Osteoblast (primary cell): ENCODE data around the gene ALOX5AP. TPM values are rescaled to one million over a fixed set of nuclear protein-coding genes. Genes with fewer than 3 reads are reported as not detected.

Source experiments
- DNase-seq: peaks from one replicate; pipeline ENCODE4 v3.0.0; 2011; ENCODE audit warnings: low spot score, mixed read lengths; ENCODE audit not compliant: insufficient read length; ENCODE audit errors: missing footprints
- H2AFZ ChIP-seq: 2 replicates; pipeline ENCODE4 v1.6.0; 2011; ENCODE audit warnings: mild to moderate bottlenecking, low read length
- H3K27ac ChIP-seq: 2 replicates; pipeline ENCODE4 v1.5.1; 2011; ENCODE audit warnings: mild to moderate bottlenecking, low read depth, low read length, moderate library complexity
- H3K27me3 ChIP-seq: 2 replicates; pipeline ENCODE4 v1.6.0; 2012; ENCODE audit warnings: mild to moderate bottlenecking, control low read depth, inconsistent platforms, low read length, moderate library complexity; ENCODE audit not compliant: insufficient read depth
- H3K36me3 ChIP-seq: 2 replicates; pipeline ENCODE4 v1.5.1; 2011; ENCODE audit warnings: mild to moderate bottlenecking, low read length, control low read depth, moderate library complexity; ENCODE audit not compliant: insufficient read depth
- H3K4me1 ChIP-seq: 2 replicates; pipeline ENCODE4 v1.5.1; 2011; ENCODE audit warnings: mild to moderate bottlenecking, low read length, control low read depth, moderate library complexity; ENCODE audit not compliant: insufficient read depth
- H3K4me2 ChIP-seq: 2 replicates; pipeline ENCODE4 v1.6.0; 2011; ENCODE audit warnings: mild to moderate bottlenecking, low read length; ENCODE audit not compliant: insufficient read depth
- H3K4me3 ChIP-seq: fragments of 200-600 bp; sonication (generic); 3 replicates; pipeline ENCODE4 v1.5.1; 2012; ENCODE audit warnings: mild to moderate bottlenecking, low read length, inconsistent platforms; ENCODE audit not compliant: insufficient read depth
- H3K79me2 ChIP-seq: 2 replicates; pipeline ENCODE4 v1.6.0; 2012; ENCODE audit warnings: mild to moderate bottlenecking, low read length, control low read depth, inconsistent platforms; ENCODE audit not compliant: insufficient read depth
- H3K9me3 ChIP-seq: 2 replicates; pipeline ENCODE4 v1.5.1; 2011; ENCODE audit warnings: low read depth, low read length, control low read depth
- H4K20me1 ChIP-seq: 2 replicates; pipeline ENCODE4 v1.6.0; 2012; ENCODE audit warnings: mild to moderate bottlenecking, low read length, control low read depth; ENCODE audit not compliant: insufficient read depth
- total RNA-seq: library from RNA; depleted of rRNA; stranded (reverse); fragments of >200 nt; gene quantifications from 2 replicates; pipeline ENCODE4 v1.2.3, GENCODE V29; 2012
- TF ChIP-seq, protein P1 (sequence below): IDR thresholded peaks from 2 replicates; pipeline ENCODE4 v1.5.1; 2011; ENCODE audit warnings: mild to moderate bottlenecking, low read depth, low read length, moderate library complexity; ENCODE audit errors: extremely low read depth

Gene ALOX5AP
- total RNA-seq, 1 donor, result not detected

- H2AFZ ChIP-seq, result no peak overlapping the region
- peak overlapping the region; percentile 67 for H3K4me2 ChIP-seq
- TF ChIP-seq, protein P1, sequence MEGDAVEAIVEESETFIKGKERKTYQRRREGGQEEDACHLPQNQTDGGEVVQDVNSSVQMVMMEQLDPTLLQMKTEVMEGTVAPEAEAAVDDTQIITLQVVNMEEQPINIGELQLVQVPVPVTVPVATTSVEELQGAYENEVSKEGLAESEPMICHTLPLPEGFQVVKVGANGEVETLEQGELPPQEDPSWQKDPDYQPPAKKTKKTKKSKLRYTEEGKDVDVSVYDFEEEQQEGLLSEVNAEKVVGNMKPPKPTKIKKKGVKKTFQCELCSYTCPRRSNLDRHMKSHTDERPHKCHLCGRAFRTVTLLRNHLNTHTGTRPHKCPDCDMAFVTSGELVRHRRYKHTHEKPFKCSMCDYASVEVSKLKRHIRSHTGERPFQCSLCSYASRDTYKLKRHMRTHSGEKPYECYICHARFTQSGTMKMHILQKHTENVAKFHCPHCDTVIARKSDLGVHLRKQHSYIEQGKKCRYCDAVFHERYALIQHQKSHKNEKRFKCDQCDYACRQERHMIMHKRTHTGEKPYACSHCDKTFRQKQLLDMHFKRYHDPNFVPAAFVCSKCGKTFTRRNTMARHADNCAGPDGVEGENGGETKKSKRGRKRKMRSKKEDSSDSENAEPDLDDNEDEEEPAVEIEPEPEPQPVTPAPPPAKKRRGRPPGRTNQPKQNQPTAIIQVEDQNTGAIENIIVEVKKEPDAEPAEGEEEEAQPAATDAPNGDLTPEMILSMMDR, result no peak
- no peak overlapping the region for H3K4me3 ChIP-seq
- peak overlapping the region; percentile 93 for H3K27ac ChIP-seq
- H3K9me3 ChIP-seq, result no peaks in the 10 kb centered on the region
- H3K27me3 ChIP-seq, result no peaks in the 10 kb centered on the region
- no peaks in the 10 kb centered on the region for H3K36me3 ChIP-seq
- H3K79me2 ChIP-seq, result no peaks in the 10 kb centered on the region
- H3K4me1 ChIP-seq, result peaks cover 28% of the 10 kb centered on the region
- no peaks in the 10 kb centered on the region for H4K20me1 ChIP-seq
- DNase-seq, result peak; percentile 42
These were observed 15.8 kb upstream of the ALOX5AP start for GRCh38 chr13:30719525-30719914.

GRCh38 chr13:30720172-30720869 lies 15.0 kb upstream of the ALOX5AP start:
- peak; percentile 50 for DNase-seq
- H3K4me2 ChIP-seq, result peak overlapping the region; percentile 13

DNA sequence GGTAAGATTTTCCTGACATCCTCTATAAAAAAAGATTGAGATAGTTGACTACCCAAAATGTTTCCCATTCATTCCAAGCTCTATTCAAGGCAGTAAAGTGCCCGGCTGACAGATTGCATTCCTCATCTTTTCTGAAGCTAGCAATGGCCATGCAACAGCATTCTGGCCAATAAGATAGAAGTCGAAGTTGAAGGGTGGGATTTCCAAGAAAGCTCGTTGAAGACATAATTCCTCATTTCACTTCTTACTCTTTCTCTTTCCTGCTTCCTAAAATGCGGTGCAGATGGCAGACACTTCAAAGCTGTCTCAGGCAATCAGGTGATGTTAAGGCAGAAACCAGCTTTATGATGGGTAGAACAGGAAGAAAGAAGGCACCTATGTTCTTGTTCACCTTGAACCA lies 13.4 kb upstream of the ALOX5AP start:
- Histone ChIP-seq H3K4me2 (no peak overlapping the region), H4K20me1 (no peaks in the 10 kb centered on the region), H3K27ac (no peak overlapping the region), H3K27me3 (no peaks in the 10 kb centered on the region), H3K79me2 (no peaks in the 10 kb centered on the region), H3K36me3 (no peaks in the 10 kb centered on the region), H2AFZ (no peak overlapping the region), H3K9me3 (no peaks in the 10 kb centered on the region), H3K4me3 (no peak overlapping the region), H3K4me1 (peaks cover 40% of the 10 kb centered on the region)
- TF ChIP-seq, protein P1, result no peak
- no peak for DNase-seq

More at GRCh38 chr13:30720172-30720869, 15.0 kb upstream of the ALOX5AP start:
- TF ChIP-seq, protein P1, result no peak
- Histone ChIP-seq H3K9me3 (no peaks in the 10 kb centered on the region), H3K4me3 (no peak overlapping the region), H3K4me1 (peaks cover 34% of the 10 kb centered on the region), H2AFZ (no peak overlapping the region), H4K20me1 (no peaks in the 10 kb centered on the region), H3K27ac (peak overlapping the region; percentile 93), H3K36me3 (no peaks in the 10 kb centered on the region), H3K79me2 (no peaks in the 10 kb centered on the region), H3K27me3 (no peaks in the 10 kb centered on the region)

GRCh38 chr13:30722361-30722760 lies 13.0 kb upstream of the ALOX5AP start:
- no peak overlapping the region for H3K4me3 ChIP-seq
- TF ChIP-seq, protein P1, result no peak
- no peak for DNase-seq
- no peak overlapping the region for H3K27ac ChIP-seq
- H2AFZ ChIP-seq, result no peak overlapping the region
- no peaks in the 10 kb centered on the region for H3K36me3 ChIP-seq
- H3K4me1 ChIP-seq, result peaks cover 40% of the 10 kb centered on the region
- H3K27me3 ChIP-seq, result no peaks in the 10 kb centered on the region
- H4K20me1 ChIP-seq, result no peaks in the 10 kb centered on the region
- no peak overlapping the region for H3K4me2 ChIP-seq
- no peaks in the 10 kb centered on the region for H3K9me3 ChIP-seq
- H3K79me2 ChIP-seq, result no peaks in the 10 kb centered on the region
